Nucleus accumbens (tissue), 56 donors: ENCODE measurements around the gene VAV1.

ENCODE experiments used
- DNase-seq, 56 donors: peaks; one replicate each; lab custom pipeline; 2025; lab: John Stamatoyannopoulos, UW

Gene VAV1

DNA sequence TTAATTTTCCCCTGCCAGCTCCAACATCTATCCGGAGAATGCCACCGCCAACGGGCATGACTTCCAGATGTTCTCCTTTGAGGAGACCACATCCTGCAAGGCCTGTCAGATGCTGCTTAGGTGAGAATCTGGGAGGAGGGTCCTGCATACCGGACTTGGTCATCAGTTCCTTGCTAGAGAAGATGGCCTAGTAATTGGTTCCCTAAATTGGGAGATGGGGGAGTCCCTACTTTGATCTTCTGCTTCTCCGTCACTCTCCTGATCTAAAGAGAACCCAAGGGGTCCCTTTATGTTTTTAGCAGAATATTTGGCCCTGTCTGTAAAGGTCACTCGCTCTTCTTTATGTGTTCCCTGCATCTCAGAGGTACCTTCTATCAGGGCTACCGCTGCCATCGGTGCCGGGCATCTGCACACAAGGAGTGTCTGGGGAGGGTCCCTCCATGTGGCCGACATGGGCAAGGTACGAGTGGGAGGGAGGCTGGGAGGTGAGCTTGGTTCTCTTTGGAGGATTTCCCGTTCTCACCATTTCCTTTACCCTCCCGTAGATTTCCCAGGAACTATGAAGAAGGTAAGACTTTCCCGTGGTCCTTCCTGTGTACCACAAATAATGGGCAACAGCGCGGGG, 60.8 kb downstream of the VAV1 start:
- DNase-seq, result no peak

DNA sequence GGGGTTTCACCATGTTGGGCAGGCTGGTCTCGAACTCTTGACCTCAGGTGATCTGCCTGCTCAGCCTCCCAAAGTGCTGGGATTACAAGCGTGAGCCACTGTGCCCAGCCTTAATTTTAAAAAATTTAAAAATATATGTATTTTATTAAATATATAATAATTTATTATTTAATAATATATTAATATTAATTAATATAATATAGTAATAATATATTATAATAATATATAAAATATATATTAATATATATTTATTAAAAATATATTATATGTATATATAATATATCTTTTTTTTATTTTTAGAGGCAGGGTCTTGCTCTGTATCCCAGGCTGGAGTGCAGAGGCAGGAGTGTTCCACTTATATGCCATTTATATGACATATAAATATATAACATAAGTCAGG, 61.9 kb downstream of the VAV1 start:
- DNase-seq, result no peak

DNA sequence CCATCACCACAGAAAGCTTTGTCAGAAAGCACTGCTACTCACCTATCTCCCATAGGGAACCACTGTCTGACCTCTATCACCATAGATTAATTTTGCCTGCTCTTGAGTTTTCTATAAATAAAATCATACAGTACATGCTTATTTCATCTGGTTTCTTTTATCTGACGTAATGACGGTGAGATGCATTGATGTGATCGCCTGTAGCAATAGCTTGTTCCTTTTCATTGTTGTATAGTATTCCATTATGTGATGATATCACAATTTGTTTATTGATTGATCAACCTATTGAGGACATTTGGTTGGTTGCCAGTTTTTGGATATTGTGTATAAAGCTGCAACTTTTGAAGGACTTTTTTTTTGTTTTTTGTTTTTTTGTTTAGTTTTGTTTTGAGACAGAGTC, 63.0 kb downstream of the VAV1 start:
- no peak for DNase-seq

DNA sequence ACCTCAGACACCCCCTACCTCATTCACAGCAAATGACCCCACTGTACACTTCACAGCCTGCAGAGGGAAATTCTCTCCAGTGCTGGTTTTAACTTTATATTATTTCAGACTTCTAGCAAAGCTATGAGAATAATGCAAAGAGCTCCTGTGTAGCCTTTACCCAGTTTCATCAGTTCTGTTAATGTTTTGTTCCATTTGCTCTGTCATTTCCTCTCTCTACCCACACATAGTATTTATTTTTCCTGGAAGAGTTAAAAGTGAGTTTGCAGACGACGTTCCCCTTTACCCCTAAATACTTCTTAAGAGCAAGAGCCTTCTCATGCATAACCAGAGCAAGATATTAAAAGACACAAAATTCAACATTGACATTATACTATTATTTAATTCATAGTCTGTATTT, 65.0 kb downstream of the VAV1 start:
- DNase-seq, result no peak

DNA sequence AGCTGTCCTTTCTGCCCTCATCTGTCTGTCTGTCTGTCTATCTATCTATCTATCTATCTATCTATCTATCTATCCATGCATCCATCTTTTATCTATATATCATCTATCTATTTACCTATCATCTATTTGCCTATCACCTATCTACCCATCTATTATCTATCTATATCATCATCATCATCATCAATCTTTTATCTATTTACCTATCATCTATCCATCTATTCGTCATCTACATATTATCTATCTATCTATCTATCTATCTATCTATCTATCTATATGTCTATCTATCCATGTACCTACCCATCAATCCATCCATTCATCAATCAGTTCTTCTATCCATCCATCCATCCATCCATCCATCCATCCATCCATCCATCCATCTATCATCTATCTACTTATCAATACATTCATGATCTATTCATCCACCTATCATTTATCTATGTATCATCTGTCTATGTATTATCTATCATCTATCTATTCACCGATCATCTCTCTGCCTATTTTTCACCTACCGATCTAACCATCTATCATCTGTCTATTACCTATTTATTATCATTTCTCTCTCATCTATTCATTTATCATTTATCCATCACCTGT, 65.7 kb downstream of the VAV1 start:
- no peak for DNase-seq

DNA sequence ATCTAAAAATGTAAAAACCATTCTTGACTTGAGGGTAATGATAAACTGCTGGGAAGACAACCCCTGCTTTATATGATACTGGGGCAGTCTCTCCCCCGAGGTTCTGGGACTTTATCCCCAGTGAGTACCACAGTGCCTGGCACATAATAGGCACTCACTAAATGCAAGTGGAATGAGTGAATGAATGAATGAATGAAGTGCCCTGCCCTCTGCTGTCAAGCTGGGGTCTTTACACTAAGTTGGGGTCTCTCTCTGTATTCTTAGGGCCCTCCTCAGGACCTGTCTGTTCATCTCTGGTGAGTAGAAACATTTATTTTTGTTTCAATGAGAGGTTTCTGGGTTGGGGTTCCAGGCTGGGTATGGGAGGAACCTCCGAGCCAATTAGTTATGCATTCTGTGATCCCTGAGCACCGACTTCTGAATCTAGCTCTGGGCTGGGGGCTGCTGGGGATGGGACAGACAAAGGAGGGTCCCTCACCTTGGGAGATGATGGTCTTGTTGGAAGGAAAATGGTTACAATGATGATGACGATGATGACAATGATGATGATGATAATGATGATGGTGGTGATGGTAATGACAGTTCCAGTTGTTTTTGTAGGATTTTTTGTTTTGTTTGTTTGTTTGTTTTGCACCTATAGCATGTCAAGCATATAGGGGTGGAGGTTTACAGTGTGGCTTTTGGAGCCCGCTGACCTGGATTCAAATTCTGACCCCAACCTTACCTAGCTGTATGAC, 70.5 kb downstream of the VAV1 start:
- DNase-seq, result no peak

DNA sequence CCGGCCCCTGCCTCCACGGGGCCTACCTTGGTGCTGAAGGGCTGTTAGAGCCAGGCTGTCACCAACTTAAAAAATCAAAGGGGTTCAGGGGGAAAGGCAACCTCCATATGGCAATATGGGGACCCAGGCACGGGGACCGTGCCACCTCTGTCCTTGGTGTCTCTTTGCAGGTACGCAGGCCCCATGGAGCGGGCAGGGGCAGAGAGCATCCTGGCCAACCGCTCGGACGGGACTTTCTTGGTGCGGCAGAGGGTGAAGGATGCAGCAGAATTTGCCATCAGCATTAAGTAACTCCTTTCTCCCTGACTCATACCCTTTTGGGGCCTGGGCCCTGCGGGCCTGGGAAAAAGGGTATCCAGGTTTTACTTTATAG, 75.3 kb downstream of the VAV1 start:
- no peak for DNase-seq

DNA sequence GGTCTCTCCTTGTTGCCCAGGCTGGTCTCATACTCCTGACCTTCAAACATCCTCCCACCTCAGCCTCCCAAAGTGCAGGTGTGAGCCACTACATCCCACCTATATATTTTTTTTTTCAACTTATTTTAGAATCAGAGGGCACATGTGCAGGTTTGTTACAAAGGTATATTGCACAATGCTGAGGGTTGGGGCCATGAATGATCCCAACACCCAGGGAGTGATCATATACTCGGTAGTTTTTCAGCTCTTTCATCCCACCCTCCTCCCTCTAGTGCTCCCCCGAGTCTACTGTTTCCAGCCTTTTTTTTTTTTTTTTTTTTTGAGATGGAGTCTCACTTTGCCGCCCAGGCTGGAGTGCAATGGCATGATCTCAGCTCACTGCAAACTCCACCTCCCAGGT, 76.5 kb downstream of the VAV1 start:
- DNase-seq, result no peak

DNA sequence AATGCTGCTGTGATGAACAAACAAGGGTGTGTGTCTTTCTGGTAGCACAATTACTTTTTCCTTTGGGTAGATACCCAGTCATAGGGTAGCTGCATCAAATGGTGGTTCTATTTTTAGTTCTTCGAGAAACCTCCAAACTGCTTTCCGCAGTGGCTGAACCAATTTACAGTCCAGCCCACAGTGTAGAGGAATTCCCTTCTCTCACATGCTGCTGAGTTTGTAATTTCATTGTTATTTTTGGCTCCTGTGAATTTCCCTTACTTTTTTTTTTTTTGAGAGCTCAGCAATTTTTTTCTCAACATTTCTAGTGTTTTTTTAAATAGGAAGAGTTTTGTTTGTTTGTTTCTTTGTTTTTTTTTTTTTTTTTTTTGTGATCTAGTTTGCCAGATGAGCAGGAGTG, 77.4 kb downstream of the VAV1 start:
- DNase-seq, result no peak

DNA sequence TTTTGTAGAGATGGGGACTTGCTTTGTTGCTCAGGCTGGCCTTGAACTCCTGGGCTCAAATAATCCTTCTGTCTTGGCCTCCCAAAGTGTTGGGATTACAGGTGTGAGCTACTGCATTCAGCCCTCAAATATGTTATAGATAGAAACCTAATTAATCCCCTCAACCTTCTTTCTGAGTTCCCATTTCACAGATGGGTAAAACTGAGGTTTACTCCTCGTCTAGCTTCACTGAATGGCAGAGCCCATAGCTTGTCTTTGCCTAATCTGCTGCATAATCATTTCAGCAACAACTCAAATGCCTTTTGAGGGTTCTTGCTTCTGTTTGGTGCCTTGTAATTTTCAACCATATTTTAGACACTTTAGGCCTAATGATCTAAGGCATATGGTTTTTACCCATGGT, 78.9 kb downstream of the VAV1 start:
- no peak for DNase-seq

DNA sequence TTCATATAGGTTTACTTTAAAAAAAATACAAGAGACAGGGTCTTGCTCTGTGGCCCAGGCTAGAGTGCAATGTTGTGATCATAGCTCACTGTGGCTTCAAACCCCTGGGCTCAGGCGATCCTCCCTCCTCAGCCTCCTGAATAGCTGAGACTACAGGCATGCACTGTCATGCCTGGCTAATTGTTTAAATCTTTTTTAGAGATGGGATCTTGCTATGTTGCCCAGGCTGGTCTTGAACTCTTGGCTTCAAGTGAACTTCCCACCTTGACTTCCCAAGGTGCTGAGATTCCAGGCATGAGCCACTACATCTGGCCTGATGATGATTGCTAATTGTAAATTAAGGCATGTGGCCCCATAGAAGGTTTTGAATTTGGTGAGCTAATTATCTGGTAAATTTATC, 79.5 kb downstream of the VAV1 start:
- DNase-seq, result no peak

DNA sequence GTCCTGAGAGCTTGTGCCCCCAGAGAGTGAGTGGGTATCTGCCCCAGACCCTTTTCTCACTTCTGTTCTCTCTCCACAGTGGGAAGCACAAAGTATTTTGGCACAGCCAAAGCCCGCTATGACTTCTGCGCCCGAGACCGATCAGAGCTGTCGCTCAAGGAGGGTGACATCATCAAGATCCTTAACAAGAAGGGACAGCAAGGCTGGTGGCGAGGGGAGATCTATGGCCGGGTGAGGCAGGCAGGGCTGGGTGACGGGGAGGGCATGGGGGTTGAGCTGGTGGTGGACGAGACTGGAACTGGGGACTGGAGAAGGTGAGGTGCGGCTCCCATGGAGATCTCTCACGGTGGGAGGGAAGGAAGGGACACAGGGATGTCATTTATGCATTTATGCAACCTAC, 81.4 kb downstream of the VAV1 start:
- DNase-seq, result no peak

DNA sequence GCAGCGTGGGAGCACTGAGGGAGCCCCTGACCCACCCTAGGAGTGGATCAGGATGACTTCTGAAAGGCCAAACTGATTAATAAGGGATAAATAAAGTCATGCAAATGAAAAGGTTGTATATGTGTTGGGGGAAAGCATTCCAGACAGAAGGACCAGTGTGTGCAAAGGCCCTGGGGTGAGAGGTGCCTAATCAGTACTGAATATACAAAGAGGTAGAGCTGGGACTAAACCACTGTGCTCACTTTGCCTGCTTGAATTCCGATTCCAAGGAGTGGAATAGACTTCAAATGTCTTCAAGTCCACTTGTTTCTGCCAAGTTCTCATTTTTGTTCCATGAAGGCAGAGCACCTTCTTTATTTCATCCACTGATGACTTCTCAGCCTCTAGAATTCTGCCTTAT, 82.2 kb downstream of the VAV1 start:
- DNase-seq, result no peak

DNA sequence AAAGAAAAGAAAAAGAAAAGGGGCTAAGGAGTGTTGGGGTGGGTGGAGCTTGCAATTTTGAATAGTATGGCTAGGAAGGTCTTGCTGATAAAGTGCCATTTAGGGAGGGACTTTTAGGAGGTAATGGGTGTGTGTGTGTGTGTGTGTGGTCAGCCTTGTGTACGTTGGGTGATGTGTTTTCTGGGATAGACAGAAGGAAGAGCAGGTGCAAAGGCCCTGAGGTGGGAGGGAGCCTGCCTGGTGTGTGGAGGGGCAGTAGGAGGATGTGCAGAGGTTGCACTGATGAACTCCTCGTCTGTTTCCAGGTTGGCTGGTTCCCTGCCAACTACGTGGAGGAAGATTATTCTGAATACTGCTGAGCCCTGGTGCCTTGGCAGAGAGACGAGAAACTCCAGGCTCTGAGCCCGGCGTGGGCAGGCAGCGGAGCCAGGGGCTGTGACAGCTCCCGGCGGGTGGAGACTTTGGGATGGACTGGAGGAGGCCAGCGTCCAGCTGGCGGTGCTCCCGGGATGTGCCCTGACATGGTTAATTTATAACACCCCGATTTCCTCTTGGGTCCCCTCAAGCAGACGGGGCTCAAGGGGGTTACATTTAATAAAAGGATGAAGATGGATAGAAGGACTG, 84.4 kb downstream of the VAV1 start:
- peak in 13 of 56 donors; percentile 1 to 28 (median 14) for DNase-seq

DNA sequence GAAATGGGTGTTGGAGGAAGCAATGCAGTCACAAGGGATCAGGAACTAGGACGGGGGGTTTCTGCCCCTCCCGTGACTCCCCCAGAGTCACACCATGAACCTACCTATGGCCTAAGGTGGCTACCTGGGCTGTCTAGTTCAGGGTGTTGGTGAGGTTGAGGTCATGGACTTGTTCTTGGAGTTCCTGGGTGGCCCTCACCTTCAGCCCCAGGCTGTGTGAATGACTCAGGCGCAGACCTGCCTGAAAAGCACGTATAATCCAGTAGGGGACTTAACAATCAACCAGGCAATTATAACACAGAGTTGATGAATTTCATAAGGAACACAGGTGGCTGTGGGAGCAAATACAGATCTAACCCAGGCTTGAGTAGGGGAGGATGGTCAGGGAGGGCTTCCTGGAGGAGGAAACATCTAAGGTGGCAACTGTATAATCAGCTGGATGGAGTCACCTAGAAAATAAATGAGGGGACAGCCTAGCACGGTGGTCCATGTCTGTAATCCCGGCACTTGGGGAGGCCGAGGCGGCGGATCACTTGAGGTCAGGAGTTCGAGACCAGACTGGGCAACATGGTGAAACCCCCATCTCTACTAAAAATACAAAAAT, 89.3 kb downstream of the VAV1 start:
- DNase-seq, result no peak

DNA sequence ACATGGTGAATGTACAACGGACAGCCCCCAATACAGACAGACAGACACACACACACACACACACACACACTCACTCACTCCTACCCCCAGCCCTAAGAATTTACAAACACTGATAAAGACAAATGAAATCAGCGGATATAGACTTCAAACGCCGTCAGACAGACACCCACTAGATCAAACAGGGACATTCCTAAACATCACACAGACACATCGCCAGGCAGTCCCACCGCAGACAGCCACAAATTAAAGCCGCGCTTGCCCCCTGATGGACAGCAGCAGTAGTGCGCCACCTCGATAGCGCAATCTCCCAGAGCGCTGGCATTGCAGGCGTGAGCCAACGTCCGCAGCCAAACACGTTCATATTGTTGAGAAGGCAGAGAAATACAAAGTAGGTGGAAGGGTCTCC, 90.2 kb downstream of the VAV1 start:
- DNase-seq, result peak in 47 of 56 donors; percentile 1 to 78 (median 39)

DNA sequence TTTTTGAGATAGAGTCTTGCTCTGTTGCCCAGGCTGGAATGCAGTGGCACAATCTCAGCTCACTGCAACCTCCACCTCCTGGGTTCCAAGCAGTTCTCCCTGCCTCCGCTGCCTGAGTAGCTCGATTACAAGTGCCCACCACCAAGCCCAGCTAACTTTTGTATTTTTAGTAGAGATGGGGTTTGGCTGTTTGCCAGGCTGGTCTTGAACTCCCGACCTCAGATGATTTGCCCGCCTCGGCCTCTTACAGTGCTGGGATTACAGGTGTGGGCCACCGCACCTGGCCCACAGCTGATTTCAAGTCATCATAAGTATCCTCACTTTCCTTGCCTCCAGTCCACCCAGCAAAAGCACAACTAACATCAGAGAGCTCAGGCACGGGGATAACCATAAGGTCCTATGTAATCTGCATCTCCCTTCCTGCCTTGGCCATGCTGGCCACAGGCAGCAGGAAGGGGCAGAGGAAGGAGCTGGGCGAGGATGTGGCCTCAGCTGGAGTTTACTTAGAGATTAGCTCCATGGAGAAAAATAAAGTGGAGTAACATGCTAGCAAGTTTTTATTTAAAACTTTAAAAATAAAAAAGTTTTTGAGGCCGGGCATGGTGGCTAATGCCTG, 91.9 kb downstream of the VAV1 start:
- DNase-seq, result no peak

DNA sequence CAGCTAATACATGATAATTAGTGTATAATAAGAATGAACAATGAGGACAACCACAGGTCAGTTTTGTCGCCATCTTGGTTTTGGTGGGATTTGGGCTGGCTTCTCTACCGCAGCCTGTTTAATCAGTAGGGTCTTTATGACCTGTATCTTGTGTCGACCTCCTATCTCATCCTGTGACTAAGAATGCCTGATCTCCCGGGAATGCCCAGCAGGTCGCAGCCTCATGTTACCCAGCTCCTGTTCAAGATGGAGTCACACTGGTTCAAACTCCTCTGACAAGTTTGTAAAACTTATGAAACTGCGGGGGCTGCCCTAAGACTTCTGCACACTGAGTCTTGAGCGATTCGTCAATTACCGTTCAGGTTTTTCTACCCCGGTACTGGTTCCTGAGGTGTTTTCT, 93.3 kb downstream of the VAV1 start:
- DNase-seq, result no peak

DNA sequence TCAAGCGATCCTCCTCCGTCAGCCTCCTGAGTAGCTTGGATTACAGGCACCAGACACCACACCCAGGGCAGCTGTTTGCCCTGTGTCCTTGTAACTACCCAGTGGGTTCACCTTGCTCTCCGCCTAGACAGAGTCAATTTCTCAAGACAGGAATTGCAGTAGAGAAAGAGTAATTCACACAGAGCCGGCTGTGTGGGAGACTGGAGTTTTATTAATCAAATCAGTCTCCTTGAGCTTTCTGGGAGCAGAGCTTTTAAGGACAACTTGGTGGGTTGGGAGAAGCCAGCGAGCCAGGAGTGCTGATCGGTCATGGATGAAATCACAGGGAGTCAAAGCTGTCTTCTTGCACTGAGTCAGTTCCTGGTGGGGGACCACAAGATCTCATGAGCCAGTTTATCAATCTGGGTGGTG, 94.2 kb downstream of the VAV1 start:
- no peak for DNase-seq

DNA sequence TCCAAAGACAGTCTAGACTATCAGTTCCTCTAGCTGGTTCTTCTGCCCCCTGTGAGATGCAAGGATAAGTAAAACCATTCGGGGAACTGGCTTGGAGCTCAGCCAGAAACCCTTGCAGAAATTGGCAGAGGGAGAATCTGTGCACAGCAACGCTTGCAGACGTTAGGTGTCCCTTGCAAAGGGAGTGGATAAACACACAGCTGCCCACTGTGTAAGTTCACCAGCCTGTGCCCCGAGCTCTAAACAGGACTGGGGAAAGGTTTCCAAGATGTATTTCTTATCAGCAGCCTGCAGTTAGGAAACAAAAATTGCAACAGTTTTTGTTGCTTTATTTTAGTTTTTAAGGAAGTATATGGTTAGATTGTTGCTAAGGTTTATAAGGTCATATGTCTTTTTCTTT, 95.8 kb downstream of the VAV1 start:
- peak in 15 of 56 donors; percentile 1 to 34 (median 10) for DNase-seq
